ENCODE data around the gene RECK.

RECK gene

DNA sequence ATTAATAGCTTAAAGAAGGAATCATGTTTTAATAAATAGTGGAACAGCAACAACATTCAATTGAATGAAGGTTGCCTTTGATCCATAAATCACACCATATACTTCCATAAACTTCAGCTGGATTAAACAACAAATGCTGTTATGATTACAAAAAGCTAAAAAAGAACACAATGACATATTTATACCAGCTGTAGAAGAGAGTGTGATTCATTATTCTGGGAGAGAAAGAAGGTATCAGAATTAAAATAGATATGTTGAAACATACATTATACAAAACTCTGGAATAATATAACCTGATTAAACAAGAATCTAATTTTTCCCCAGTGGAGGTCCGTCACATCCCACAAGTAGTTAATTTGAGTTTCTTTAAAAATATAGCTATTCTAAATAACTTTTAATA lies 7.5 kb upstream of the RECK start:
- TF ChIP-seq, protein P1, sequence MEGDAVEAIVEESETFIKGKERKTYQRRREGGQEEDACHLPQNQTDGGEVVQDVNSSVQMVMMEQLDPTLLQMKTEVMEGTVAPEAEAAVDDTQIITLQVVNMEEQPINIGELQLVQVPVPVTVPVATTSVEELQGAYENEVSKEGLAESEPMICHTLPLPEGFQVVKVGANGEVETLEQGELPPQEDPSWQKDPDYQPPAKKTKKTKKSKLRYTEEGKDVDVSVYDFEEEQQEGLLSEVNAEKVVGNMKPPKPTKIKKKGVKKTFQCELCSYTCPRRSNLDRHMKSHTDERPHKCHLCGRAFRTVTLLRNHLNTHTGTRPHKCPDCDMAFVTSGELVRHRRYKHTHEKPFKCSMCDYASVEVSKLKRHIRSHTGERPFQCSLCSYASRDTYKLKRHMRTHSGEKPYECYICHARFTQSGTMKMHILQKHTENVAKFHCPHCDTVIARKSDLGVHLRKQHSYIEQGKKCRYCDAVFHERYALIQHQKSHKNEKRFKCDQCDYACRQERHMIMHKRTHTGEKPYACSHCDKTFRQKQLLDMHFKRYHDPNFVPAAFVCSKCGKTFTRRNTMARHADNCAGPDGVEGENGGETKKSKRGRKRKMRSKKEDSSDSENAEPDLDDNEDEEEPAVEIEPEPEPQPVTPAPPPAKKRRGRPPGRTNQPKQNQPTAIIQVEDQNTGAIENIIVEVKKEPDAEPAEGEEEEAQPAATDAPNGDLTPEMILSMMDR (IDR thresholded peaks at IDR 0.05; ENCODE audit: insufficient read depth, low read depth, low read length, missing control alignments), result no peak
- DNase-seq (ENCODE audit: low read depth), result no peak
- no peak overlapping the region for H3K4me3 ChIP-seq (ENCODE audit: low read depth, low read length)

DNA sequence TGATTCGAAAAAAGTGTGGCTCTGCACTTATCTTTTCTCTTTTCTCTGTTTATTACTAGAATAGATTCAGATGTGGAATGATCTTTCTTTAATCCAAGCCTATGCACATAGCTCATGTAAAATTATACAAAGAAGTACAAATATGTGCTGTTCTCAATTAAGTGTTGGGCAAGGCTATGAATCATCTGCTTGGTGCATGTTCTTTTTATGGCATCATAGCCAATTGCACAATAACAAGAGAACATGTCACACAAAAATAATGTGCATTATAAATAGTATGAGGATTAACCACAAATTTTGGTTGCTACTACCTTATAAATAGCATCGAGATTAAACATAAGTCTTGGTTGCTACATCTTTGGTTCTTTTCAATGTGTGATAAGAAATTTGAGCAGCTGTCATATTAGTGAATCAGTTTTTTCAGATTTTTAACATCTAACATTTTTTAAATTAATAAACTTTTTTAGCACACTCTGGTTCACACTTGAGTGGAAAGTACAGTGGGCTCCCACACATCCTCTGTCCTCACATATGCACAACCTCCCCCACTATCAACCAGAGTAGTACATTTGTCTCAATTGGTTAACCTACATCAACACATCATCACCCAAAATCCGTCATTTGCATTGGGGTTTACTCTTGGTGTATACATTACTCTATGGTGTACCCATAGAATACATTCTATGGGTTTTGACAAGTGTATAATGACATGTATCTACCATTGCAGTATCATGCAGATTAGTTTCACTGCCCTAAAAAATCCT lies 6.8 kb upstream of the RECK start:
- no peak overlapping the region for H3K4me3 ChIP-seq (ENCODE audit: low read depth, low read length)
- TF ChIP-seq, protein P1 (IDR thresholded peaks at IDR 0.05; ENCODE audit: insufficient read depth, low read depth, low read length, missing control alignments), result no peak
- no peak for DNase-seq (ENCODE audit: low read depth)

DNA sequence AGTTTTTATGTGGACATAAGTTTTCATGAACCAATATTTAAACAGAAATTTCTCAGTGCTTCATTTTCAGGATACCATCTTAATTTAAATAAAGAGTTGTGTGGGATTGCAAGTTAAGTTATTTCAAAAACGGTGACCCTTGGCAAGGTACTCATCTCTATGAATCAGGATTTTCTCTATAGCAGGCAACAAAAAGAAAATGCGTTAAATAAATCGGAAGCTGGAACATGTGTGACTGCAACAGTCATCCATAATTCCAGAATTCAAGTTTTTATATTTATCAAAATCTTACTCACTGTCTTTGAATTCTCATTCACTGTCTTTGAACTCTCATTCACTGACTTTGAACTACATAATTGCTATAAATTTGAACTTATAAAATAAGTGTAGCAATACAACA lies 5.8 kb upstream of the RECK start:
- no peak overlapping the region for H3K4me3 ChIP-seq (ENCODE audit: low read depth, low read length)
- no peak for DNase-seq (ENCODE audit: low read depth)
- TF ChIP-seq, protein P1 (IDR thresholded peaks at IDR 0.05; ENCODE audit: insufficient read depth, low read depth, low read length, missing control alignments), result no peak

DNA sequence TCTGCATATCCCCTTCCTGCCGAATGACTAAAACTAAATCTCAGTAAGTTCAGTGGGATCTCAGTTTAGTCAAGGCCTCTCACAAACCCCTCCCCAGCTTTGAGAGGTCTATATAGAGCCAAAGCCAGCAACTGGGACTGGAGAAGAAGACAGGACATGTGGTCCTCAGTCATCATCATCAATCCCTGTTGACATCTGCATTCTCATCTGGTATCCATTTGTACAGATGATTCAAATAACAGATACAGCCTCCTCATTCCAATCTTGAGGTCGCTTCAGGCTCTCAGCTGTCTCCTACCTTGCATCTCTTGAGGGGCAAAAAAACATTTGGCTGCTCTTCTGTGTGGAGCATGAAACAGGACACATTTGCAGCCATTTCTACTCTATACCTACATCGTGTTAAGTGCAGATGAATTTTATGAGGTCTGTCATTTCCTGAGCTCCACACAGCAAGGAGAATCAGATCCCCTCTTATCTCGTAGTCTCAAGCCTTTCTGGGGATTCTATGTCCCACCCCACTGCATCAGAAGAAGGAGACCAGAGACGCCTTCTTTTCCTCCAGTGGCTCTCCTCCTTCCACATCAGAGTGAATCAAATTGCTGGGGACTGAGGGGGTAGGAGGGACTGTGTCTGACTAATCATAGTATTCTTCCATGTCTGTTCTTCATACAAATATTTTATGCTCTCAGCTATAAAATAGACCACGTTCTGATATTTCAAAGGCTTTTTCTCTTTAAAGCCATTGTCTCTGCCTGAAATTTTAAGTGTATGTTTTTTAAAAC lies 4.7 kb upstream of the RECK start:
- no peak overlapping the region for H3K4me3 ChIP-seq (ENCODE audit: low read depth, low read length)
- TF ChIP-seq, protein P1 (IDR thresholded peaks at IDR 0.05; ENCODE audit: insufficient read depth, low read depth, low read length, missing control alignments), result no peak

DNA sequence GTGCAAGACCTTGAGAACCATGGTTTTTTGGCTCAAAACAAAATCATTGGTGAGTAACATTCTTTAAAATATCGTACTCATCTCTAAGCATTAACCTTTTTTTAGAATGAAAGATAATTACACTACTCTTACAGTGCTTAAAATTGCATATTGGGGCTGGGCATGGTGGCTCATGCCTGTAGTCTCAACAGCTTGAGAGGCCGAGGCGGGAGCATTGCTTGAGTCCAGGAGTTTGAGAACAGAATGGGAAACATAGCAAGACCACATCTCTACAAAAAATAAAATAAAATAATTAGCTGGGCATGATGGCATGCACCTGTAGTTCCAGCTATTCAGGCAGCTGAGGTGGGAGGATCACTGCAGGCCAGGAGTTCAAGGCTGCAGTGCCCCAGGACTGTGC lies 2.9 kb upstream of the RECK start:
- no peak overlapping the region for H3K4me3 ChIP-seq (ENCODE audit: low read depth, low read length)
- no peak for DNase-seq (ENCODE audit: low read depth)
- TF ChIP-seq, protein P1 (IDR thresholded peaks at IDR 0.05; ENCODE audit: insufficient read depth, low read depth, low read length, missing control alignments), result no peak

More for the DNA sequence above, 4.7 kb upstream of the RECK start:
- DNase-seq (ENCODE audit: low read depth), result no peak

DNA sequence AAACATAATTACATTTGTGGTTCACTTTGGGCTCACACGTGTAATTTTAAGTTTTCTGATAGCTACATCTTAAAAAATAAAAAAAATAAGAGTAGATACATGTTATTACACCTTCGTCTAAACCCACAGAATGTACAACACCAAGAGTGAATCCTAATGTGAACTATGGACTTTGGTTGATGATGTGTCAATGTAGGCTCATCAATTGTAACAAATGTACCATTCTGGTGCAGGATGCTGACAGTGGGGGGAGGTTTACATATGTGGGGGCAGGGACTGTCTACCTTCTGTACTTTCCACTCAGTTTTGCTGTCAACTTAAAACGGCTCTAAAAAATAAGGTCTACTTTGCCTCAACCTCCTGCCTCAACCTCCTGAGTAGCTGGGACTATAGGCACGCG lies 2.5 kb upstream of the RECK start:
- H3K4me3 ChIP-seq (ENCODE audit: low read depth, low read length), result no peak overlapping the region
- no peak for DNase-seq (ENCODE audit: low read depth)

More for the DNA sequence above, 2.5 kb upstream of the RECK start:
- TF ChIP-seq, protein P1 (IDR thresholded peaks at IDR 0.05; ENCODE audit: insufficient read depth, low read depth, low read length, missing control alignments), result no peak
